H1 (cell line): ENCODE results near the gene MEIS2. TPM values are rescaled to one million over a fixed set of nuclear protein-coding genes. Genes with fewer than 3 reads are reported as not detected.

Experiments
- ATF2 ChIP-seq: IDR thresholded peaks from 2 replicates; pipeline ENCODE4 v1.6.1; 2012; ENCODE audit warnings: low read length, inconsistent platforms
- CHD7 ChIP-seq: fragments of 300-600 bp; sonication (generic); IDR thresholded peaks from 2 replicates; pipeline ENCODE4 v1.7.1; 2012; ENCODE audit warnings: low read length, moderate library complexity, mild to moderate bottlenecking, inconsistent platforms; ENCODE audit not compliant: insufficient replicate concordance
- CTCF ChIP-seq, 3 experiments: IDR thresholded peaks; 1 replicate in 2 of 3; 2 replicates in 1 of 3; pipeline versions ENCODE4 v1.5.1 to v1.6.1; 2011; ENCODE audit warnings: low read length in 3 of 3, mild to moderate bottlenecking in 3 of 3, inconsistent platforms in 2 of 3, low read depth in 1 of 3, moderate library complexity in 1 of 3; ENCODE audit not compliant: insufficient read depth in 1 of 3; ENCODE audit errors: control extremely low read depth in 1 of 3
- EP300 ChIP-seq, 2 experiments: IDR thresholded peaks; 1 replicate in 1 of 2; 2 replicates in 1 of 2; pipeline ENCODE4 v1.6.1; 2011 to 2012; ENCODE audit warnings: low read depth in 2 of 2, low read length in 2 of 2, mild to moderate bottlenecking in 2 of 2, borderline replicate concordance in 1 of 2, inconsistent platforms in 1 of 2, moderate library complexity in 1 of 2
- SAP30 ChIP-seq: fragments of 300-600 bp; sonication (generic); IDR thresholded peaks from 2 replicates; pipeline ENCODE4 v1.7.1; 2012; ENCODE audit warnings: low read length, moderate library complexity, mild to moderate bottlenecking, inconsistent platforms; ENCODE audit not compliant: insufficient read depth, insufficient replicate concordance
- polyA plus RNA-seq, 7 experiments: library from polyadenylated mRNA; depleted of rRNA in 3 of 7; stranded (reverse) in 5 of 7; unstranded in 2 of 7; fragments of >200 nt in 5 of 7; fragments of 200-250 nt in 2 of 7; gene quantifications; 1 replicate in 5 of 7; 2 replicates in 1 of 7; 4 replicates in 1 of 7; pipeline versions ENCODE4 v1.2.1 to v1.2.3, GENCODE V29; 2011 to 2013; ENCODE audit warnings: missing spikeins in 2 of 7, mixed read lengths in 2 of 7
- total RNA-seq: library from RNA; stranded (reverse); fragmentation: NEBNext Ultra II Directional; extraction: Animal tissue kit (Norgen Biotek cat#: 25700); gene quantifications from 2 replicates; pipeline ENCODE4 v1.2.1, GENCODE V29; 2021

The MEIS2 gene
- total and polyA plus RNA-seq, 2 of the 8 experiments (the other 6 are each of a cell fraction or from before 2014, with no cell fraction given) = 0.22 to 1.2 TPM

GRCh38 chr15:36880224-36880912 is 220.0 kb downstream of the MEIS2 start (continued):
- TF ChIP-seq CHD7 = no peak
- TF ChIP-seq SAP30 = no peak
- no peak for TF ChIP-seq ATF2
- peak; percentile 8 to 63 (median 31) for TF ChIP-seq CTCF (IDR thresholded peaks at IDR 0.05; ENCODE audit: control extremely low read depth in 1 of 3, insufficient read depth in 1 of 3, low read depth in 1 of 3, low read length in 3 of 3)
- TF ChIP-seq EP300 (IDR thresholded peaks at IDR 0.05; ENCODE audit: borderline replicate concordance in 1 of 2, low read depth in 2 of 2, low read length in 2 of 2) = no peak
